Gastroesophageal sphincter (tissue), 3 donors: ENCODE results near the gene CHRNE.

ENCODE experiments used
- CTCF ChIP-seq, 4 experiments: fragments of 200-600 bp in 2 of 4; fragments of 450-650 bp in 2 of 4; sonication (generic) in 1 of 4; IDR thresholded peaks; one replicate each; pipeline ENCODE4 v1.5.1; 2017 to 2019; ENCODE audit warnings: antibody characterized with exemption in 4 of 4, mild to moderate bottlenecking in 2 of 4, moderate library complexity in 2 of 4
- EP300 ChIP-seq: sonication (generic); formaldehyde crosslinking; IDR thresholded peaks from one replicate; pipeline ENCODE4 v1.6.1; 2017; ENCODE audit warnings: antibody characterized with exemption, mild to moderate bottlenecking
- POLR2A ChIP-seq, 2 donors: fragments of 450-650 bp; IDR thresholded peaks; one replicate each; pipeline ENCODE4 v1.6.1; 2017; ENCODE audit warnings: antibody characterized with exemption in 2 of 2, mild to moderate bottlenecking in 2 of 2, moderate library complexity in 1 of 2
- POLR2AphosphoS5 ChIP-seq: sonication (generic); formaldehyde crosslinking; IDR thresholded peaks from one replicate; pipeline ENCODE4 v1.6.1; 2017; ENCODE audit warnings: antibody characterized with exemption

GRCh38 chr17:4896332-4897197, 6.3 kb downstream of the CHRNE start:
- no peak for TF ChIP-seq CTCF (IDR thresholded peaks at IDR 0.05)
- TF ChIP-seq POLR2AphosphoS5 = no peak
- TF ChIP-seq EP300 = no peak
- TF ChIP-seq POLR2A (IDR thresholded peaks at IDR 0.05) = no peak
